ENCODE measurements around the gene XK. TPM values are rescaled to one million over a fixed set of nuclear protein-coding genes. Genes with fewer than 3 reads are reported as not detected.
A peak's percentile ranks its signal among the peaks of the same experiment; 100 is the strongest.

Gene XK
- total and polyA plus RNA-seq, 9 of the 15 experiments (the other 6 are each of a cell fraction or from before 2014, with no cell fraction given), result 4.0 to 21.6 (median 11.6) TPM

DNA sequence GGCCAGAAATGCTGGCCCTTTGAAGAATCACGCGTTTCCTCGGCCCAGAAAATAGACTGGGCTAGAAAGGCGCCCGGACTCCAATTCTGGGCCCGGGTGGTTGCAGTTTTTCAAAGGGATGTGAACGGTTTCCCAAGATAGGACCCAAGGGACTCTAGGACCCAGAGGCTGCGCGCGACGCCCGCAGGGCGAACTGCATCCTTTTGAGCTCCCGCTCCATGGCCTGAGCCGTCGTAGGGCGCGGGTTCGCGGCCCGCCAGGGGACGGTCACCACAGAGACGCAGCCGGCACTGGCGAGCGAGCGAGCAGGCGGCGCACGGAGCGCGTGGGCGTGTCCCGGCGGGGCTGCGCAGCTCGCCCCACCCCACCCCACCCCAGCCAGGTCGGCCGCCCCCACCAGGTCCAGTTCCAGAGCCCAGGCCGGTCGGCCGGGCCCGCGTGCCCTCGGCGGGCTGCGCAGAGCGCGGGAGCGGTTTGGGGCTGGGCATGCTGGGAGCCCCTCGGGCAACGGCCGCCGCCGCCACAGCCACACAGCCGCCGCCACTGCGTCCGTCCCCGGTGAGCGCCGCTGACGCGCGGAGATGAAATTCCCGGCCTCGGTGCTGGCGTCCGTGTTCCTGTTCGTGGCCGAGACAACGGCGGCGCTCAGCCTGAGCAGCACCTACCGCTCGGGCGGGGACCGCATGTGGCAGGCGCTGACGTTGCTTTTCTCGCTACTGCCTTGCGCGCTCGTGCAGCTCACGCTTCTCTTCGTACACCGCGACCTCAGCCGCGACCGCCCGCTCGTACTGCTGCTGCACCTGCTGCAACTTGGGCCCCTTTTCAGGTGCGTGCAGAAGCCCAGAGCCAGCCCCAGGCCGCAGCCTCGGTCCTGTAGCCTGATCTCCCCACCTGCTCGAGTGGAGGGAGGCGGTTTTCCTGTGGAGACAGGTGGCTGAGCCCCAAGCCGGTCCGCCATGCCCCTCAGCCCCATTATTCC, at the start of gene XK (continued):
- TF ChIP-seq TCF15 (CRISPR knock-in tag; IDR thresholded peaks at IDR 0.05) (no peak), ELF4 (CRISPR knock-in tag; IDR thresholded peaks at IDR 0.05) (no peak), C11orf30 (IDR thresholded peaks at IDR 0.05; ENCODE audit: low read depth) (peak; percentile 66; the same call in 1 of the 2 replicates), MTA2 (IDR thresholded peaks at IDR 0.05; ENCODE audit: low read depth) (no peak), KLF6 (CRISPR knock-in tag; IDR thresholded peaks at IDR 0.05; ENCODE audit: borderline replicate concordance) (no peak), ZNF707 (CRISPR knock-in tag; conservative IDR thresholded peaks at IDR 0.05) (no peak), NCOR1 (IDR thresholded peaks at IDR 0.05) (no peak), GTF2F1 (IDR thresholded peaks at IDR 0.05; ENCODE audit: low read depth, low read length) (no peak), FOXP4 (CRISPR knock-in tag; IDR thresholded peaks at IDR 0.05; ENCODE audit: borderline replicate concordance) (peak; percentile 83; the same call in 1 of the 2 replicates), FOXA1 (IDR thresholded peaks at IDR 0.05; ENCODE audit: borderline replicate concordance) (no peak), RB1 (IDR thresholded peaks at IDR 0.05; ENCODE audit: low read depth) (0 out of 2 replicates have a peak, but pooled peaks have one; percentile 31), PCBP2 (IDR thresholded peaks at IDR 0.05; ENCODE audit: low read depth, low read length, poor library complexity, severe bottlenecking) (no peak), MXI1 (IDR thresholded peaks at IDR 0.05; ENCODE audit: low read depth, low read length) (no peak), POLR3A (IDR thresholded peaks at IDR 0.05; ENCODE audit: borderline replicate concordance, extremely low read depth, insufficient read depth, insufficient read length) (no peak), GTF2A2 (tag; IDR thresholded peaks at IDR 0.05) (no peak), SP1 (CRISPR knock-in tag; IDR thresholded peaks at IDR 0.05) (no peak), IFI16 (CRISPR knock-in tag; IDR thresholded peaks at IDR 0.05) (no peak), ZNF311 (CRISPR knock-in tag; IDR thresholded peaks at IDR 0.05) (no peak), CXXC5 (CRISPR knock-in tag; IDR thresholded peaks at IDR 0.05) (peak; percentile 69)
- TF ChIP-seq, protein P1, sequence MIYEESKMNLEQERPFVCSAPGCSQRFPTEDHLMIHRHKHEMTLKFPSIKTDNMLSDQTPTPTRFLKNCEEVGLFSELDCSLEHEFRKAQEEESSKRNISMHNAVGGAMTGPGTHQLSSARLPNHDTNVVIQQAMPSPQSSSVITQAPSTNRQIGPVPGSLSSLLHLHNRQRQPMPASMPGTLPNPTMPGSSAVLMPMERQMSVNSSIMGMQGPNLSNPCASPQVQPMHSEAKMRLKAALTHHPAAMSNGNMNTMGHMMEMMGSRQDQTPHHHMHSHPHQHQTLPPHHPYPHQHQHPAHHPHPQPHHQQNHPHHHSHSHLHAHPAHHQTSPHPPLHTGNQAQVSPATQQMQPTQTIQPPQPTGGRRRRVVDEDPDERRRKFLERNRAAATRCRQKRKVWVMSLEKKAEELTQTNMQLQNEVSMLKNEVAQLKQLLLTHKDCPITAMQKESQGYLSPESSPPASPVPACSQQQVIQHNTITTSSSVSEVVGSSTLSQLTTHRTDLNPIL (CRISPR knock-in tag; IDR thresholded peaks at IDR 0.05), result no peak
- TF ChIP-seq, protein P2, sequence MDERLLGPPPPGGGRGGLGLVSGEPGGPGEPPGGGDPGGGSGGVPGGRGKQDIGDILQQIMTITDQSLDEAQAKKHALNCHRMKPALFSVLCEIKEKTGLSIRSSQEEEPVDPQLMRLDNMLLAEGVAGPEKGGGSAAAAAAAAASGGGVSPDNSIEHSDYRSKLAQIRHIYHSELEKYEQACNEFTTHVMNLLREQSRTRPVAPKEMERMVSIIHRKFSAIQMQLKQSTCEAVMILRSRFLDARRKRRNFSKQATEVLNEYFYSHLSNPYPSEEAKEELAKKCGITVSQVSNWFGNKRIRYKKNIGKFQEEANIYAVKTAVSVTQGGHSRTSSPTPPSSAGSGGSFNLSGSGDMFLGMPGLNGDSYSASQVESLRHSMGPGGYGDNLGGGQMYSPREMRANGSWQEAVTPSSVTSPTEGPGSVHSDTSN (CRISPR knock-in tag; IDR thresholded peaks at IDR 0.05; ENCODE audit: low read depth), result no peak
- TF ChIP-seq, protein P2 (tag; conservative IDR thresholded peaks at IDR 0.05; ENCODE audit: low read depth), result no peak

All from K562 (cell line).